ENCODE measurements around the gene SLC35F5.

GRCh38 chr2:113780472-113780871, 24.0 kb upstream of the SLC35F5 start:
- TF ChIP-seq CTCF (IDR thresholded peaks at IDR 0.05) (no peak), POLR2A (IDR thresholded peaks at IDR 0.05) (no peak), POLR2AphosphoS5 (IDR thresholded peaks at IDR 0.05) (no peak), EP300 (IDR thresholded peaks at IDR 0.05) (no peak)
